LHCN-M2 (cell line): ENCODE results near the gene CNTRL. TPM values are rescaled to one million over a fixed set of nuclear protein-coding genes. Genes with fewer than 3 reads are reported as not detected.
A peak's percentile ranks its signal among the peaks of the same experiment; 100 is the strongest.
"Not testable (repeated sequence)": the region's sequence is repeated elsewhere in the genome, so short reads cannot be mapped to it uniquely, and the experiment has no call there.

ENCODE experiments used
- DNase-seq: peaks from one replicate; pipeline ENCODE4 v3.0.0-alpha.2; 2012; ENCODE audit warnings: low read depth
- total RNA-seq: library from RNA; depleted of rRNA; stranded (reverse); fragments of >200 nt; gene quantifications from 2 replicates; pipeline ENCODE4 v1.2.3, GENCODE V29; 2014

Gene CNTRL
- total RNA-seq, 1 experiment from 2014 or later: 13.5 TPM

DNA sequence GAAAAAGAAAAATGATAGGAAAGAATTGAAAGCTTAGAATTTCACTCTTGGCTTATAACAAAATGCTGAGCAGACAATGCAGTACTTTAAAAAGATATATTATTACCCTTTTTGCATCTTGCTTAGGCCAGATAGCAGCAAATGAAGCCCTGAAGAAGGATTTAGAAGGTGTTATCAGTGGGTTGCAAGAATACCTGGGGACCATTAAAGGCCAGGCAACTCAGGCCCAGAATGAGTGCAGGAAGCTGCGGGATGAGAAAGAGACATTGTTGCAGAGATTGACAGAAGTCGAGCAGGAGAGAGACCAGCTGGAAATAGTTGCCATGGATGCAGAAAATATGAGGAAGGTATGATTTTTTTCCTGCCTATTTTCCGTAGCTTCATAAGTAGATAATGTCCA lies 50.8 kb downstream of the CNTRL start:
- no peak for DNase-seq

DNA sequence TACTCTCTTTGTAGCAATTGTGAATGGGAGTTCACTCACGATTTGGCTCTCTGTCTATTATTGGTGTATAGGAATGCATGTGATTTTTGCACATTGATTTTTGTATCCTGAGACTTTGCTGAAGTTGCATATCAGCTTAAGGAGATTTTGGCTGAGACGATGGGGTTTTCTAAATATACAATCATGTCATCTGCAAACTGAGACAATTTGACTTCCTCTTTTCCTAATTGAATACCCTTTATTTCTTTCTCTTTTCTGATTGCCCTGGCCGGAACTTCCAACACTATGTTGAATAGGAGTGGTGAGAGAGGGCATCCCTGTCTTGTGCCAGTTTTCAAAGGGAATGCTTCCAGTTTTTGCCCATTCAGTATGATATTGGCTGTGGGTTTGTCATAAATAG lies 54.6 kb downstream of the CNTRL start:
- not testable (repeated sequence) for DNase-seq

DNA sequence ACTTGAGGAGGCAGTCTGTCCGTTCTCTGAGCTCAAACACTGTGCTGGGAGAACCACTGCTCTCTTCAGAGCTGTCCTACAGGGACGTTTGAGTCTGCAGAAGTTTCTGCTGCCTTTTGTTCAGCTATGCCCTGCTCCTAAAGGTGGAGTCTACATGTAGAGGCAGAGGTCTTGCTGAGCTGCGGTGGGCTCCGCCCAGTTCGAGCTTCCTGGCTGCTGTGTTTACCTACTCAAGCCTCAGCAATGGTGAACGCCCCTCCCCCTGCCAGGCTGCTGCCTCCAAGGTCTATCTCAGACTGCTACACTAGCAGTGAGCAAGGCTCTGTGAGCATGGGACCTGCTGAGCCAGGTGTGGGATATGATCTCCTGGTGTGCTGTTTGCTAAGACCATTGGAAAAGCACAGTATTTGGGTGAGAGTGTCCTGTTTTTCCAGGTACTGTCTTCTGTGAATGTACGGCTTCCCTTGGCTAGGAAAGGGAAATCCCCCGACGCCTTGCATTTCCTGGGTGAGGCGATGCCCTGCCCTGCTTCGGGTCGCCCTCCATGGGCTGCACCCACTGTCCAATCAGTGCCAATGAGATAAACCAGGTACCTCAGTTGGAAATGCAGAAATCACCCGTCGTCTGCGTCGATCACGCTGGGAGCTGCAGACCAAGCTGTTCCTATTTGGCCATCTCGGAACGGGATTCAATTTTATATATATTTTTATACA lies 58.5 kb downstream of the CNTRL start:
- no peak for DNase-seq

DNA sequence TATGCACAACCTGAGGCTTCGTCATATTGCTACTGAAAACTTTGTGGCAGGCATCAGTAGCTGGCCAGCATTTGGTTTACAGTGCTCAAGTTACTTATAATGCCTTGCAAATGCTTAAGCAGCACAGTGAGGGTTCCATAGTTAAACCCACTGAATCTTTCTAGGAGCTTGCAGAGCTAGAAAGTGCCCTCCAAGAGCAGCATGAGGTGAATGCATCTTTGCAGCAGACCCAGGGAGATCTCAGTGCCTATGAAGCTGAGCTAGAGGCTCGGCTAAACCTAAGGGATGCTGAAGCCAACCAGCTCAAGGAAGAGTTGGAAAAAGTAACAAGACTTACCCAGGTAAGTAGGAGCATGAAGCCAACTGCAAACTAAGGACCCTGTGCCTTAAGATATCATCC lies 60.9 kb downstream of the CNTRL start:
- no peak for DNase-seq

DNA sequence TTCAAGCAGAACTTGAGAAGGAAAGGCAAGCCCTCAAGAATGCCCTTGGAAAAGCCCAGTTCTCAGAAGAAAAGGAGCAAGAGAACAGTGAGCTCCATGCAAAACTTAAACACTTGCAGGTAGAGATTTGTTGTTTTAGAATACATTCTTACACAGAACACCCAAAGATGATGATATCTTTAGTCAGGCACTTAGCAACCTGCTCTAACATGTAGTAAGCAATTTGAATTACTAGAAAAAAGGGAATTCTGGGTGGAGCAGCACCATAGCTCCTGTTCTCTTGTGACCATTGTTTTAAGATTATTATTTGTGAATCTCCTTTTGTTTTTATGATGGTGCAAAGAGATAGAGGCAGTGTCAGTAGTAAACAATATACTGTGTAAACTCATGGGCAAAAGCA lies 63.8 kb downstream of the CNTRL start:
- DNase-seq: no peak

DNA sequence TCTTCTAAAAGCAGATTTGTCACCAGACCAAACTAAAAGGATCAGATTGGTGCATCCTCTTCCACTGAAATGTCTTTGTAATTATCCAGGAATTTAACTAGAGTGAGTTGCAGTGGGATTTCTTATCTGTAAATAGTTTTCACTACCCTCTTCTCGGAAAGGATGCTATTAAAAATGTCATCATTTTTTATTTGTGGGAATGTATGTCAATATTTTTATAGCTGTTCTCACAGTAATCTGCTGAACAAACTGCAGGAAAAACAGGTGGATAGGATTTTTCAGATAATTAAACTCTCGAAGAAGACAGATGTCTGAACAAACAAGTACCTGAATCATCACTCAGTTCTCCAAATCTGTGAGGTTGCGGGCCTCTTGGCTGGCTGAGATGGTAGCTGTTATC lies 64.2 kb downstream of the CNTRL start:
- DNase-seq: peak; percentile 37

DNA sequence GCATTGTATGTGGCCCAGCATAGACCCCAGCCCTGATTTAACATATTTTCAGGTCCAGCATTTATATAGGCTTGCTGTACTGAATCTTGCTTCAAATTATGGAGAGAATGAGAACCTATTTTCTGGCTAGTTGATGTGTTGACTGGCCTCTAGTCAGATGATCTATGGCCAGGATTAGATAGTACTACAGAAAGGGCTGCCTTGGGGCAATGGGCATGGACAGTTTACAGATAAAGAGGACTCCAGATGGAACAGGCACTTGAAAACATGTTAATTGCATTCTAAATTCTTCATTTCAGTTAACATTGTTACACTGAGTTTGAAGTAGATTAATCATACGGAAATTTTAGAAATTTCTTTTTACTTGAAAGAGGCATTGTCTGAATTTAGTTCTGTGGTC lies 65.4 kb downstream of the CNTRL start:
- DNase-seq: no peak

DNA sequence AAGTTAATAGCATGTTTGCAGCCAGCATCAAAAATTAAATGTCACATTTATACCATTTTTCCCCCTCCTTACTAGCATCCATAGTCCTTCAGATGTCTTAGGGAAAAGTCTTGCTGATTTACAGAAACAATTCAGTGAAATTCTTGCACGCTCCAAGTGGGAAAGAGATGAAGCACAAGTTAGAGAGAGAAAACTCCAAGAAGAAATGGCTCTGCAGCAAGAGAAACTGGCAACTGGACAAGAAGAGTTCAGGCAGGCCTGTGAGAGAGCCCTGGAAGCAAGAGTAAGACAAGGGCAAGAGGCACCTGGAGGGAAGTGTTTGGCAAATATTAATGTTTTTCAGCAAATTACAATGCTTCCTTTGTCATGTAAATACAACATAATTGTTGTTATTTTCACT lies 66.6 kb downstream of the CNTRL start:
- no peak for DNase-seq

DNA sequence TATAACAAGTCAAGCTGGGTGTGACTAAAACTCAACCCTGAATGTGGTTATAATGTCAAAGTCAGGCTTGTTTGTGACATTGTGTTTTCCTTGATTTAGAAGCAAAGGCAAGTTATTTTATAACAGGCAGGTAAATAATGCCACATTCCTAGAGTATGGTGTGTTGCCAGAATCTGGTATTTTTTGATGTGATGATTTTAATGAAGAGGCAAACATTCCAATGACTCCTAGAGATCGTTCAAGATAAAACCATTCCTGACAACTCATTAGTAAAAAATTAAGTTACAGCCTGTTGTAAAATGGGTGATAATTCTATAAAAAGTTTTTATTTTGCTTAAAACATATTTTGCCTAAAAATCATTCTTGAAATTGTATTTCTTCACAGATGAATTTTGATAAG lies 67.0 kb downstream of the CNTRL start:
- no peak for DNase-seq

DNA sequence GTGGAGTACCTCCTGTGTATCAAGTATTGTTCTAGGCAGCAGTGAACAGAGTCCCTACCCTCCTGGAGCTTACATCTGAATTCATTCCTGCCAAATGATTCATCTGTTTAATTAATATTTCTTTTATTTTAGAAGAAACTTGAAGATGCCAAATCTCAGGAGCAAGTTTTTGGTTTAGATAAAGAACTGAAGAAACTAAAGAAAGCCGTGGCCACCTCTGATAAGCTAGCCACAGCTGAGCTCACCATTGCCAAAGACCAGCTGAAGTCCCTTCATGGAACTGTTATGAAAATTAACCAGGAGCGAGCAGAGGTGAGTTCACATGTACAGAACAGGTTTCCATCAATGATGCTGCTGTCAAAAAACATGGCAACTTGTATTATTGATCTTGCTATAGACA lies 69.0 kb downstream of the CNTRL start:
- no peak for DNase-seq

DNA sequence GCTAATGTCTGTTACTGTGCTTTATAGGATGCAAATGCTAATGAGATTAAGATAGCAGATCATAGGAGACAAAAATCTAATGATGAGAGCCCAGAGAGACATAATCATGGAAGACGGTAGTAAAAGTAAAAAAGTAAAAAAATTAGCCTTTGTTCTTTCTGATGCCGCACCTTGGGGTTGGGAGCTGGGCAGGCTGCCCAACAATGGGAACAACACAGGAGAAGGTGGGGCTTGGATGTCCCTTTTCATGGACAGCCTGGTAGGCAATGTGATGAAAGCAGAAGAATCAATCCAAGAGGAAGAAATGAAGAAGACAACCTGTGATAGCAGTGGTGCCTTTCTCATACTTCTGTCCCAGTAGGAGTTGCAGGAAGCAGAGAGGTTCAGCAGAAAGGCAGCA lies 69.7 kb downstream of the CNTRL start:
- no peak for DNase-seq

DNA sequence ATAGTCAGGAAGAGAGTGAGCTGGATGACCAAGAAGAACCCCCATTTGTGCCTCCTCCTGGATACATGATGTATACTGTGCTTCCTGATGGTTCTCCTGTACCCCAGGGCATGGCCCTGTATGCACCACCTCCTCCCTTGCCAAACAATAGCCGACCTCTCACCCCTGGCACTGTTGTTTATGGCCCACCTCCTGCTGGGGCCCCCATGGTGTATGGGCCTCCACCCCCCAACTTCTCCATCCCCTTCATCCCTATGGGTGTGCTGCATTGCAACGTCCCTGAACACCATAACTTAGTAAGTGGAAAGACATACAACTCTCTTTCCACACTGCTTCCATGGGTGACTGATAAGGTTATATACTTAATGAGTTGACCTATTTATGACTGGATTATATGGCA lies 75.4 kb downstream of the CNTRL start:
- no peak for DNase-seq

DNA sequence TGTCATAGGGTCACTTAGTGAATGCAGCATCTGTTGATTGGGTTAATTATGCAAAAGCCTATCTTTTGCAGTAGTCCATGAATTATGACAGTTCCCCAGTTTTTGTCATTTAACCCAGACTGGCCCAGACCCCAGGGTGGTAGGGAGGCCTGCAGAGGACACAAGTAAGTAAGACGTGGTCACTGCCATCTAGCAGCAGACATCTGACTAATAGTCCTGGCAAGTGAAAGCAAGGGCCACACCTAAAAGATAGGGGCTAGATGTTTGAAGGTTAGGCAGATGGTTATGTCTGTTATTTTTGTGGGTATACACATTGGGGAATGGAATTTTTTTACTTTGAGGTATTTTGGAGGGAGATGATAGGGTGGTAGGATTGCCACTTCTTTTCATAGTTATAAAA lies 78.9 kb downstream of the CNTRL start:
- peak; percentile 3 for DNase-seq

DNA sequence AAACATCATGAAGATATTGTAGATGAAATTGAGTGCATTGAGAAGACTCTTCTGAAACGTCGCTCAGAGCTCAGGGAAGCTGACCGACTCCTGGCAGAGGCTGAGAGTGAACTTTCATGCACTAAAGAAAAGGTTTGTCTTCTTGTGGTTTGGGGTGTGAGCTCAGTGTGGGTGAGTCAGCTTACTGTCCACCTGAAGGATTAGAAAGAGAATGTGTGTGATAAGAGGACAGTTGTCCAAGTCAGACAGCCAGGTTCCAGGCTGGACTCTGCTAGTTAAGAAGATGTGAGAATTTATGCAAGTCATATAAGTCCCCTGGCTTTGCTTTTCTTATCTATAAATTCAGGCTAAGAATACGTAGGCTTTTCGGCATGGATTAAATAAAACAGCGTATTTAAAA lies 80.0 kb downstream of the CNTRL start:
- DNase-seq: peak; percentile 6

DNA sequence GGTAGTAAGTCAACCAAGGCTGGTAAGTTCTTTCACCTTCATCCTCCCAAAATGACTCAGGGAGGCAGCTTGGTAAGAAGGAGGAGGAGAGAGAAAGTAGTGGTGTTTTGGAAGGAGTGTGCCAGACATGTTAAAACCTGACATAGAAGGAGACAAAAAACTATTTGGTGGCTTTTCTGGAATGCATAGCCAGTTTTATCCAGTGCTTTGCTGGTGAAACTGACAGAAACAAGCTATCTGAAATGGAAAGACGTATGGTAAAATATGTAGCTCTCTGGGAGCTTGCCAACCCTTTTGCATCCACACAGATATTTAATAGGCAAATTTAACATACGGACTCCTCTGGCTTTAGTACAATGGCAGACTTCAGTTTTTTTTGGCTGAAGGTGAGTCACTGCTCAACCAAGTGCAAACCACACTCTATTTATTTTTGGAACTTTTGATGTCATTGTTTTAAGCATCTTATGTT lies 81.5 kb downstream of the CNTRL start:
- DNase-seq: peak; percentile 71

DNA sequence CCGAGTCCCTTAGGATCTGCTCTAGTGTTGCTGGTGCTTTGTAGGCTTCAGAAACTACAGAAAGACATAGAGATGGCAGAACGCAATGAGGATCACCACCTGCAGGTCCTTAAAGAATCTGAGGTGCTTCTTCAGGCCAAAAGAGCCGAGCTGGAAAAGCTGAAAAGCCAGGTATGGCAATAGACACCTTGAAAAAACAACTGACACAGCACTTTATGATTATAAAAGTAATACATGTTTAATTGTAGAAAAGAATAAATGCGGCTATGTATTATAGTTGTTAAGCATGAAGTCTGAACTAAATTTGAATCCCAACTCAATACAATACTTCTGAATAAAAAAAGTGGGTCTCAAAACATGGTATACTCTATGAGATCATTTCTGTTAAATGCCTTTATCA lies 83.2 kb downstream of the CNTRL start:
- DNase-seq: no peak

DNA sequence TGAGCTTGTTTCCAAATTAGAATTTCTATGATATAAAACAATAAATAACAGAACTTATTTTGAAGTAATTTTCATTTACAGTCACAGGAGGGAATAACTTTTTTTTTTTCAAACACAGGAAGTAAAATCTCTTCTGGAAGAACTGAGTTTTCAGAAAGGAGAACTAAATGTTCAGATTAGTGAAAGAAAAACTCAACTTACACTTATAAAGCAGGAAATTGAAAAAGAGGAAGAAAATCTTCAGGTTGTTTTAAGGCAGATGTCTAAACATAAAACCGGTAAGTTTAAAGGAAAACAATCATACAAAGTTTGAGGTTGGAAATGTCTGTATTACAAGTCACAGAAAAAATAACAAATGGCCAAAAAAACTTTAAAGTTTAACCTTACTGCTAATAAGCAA lies 85.3 kb downstream of the CNTRL start:
- no peak for DNase-seq

DNA sequence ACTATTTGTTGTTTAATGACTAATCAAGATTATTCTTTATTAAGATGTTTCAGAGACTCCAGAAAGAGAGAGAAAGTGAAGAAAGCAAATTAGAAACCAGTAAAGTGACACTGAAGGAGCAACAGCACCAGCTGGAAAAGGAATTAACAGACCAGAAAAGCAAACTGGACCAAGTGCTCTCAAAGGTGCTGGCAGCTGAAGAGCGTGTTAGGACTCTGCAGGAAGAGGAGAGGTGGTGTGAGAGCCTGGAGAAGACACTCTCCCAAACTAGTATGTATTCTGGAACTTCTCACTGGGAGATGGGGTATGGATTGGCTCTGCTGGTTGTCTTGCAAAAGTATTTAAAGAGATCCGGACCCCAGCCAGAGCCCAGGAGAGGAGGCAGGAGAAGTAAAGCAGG lies 93.3 kb downstream of the CNTRL start:
- no peak for DNase-seq

DNA sequence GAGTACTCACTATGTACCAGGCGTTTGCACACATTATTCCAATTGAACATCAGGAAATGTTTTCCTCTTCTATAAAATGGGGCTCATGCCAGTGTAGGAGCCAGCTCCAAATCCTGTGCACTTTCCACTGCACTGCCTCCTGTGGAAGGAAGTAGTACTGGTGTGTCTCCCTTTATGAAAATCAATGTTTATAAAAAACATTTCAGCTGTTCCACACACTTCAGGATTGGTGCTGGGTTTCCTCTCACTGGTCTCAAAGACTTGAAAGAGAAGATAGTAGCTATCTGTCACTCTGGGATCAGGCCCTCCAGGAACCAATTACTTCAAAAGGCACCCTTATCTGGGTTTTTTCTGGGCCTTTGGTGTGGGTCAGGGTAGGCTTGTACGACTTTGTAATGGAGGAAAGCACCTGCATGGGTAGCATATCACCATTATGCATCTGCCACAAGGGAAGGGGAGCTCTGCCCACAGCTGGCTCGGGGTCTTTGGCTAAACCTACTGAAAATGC lies 94.4 kb downstream of the CNTRL start:
- DNase-seq: peak; percentile 43

DNA sequence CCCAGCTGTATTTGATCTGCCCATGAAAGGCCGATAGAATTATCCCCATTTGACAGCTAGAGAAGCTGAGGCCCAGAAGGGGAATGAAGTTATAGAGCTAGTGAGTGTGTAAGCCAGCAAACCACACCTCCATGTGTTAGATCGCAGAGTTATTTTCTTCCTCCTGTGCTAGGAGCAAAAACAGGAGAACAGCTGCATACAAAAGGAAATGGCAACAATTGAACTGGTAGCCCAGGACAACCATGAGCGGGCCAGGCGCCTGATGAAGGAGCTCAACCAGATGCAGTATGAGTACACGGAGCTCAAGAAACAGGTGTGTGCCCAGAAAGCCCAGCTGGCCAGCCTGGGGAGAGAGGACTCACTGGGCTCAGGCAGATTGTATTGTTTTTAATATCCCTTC lies 96.5 kb downstream of the CNTRL start:
- DNase-seq: peak; percentile 54

DNA sequence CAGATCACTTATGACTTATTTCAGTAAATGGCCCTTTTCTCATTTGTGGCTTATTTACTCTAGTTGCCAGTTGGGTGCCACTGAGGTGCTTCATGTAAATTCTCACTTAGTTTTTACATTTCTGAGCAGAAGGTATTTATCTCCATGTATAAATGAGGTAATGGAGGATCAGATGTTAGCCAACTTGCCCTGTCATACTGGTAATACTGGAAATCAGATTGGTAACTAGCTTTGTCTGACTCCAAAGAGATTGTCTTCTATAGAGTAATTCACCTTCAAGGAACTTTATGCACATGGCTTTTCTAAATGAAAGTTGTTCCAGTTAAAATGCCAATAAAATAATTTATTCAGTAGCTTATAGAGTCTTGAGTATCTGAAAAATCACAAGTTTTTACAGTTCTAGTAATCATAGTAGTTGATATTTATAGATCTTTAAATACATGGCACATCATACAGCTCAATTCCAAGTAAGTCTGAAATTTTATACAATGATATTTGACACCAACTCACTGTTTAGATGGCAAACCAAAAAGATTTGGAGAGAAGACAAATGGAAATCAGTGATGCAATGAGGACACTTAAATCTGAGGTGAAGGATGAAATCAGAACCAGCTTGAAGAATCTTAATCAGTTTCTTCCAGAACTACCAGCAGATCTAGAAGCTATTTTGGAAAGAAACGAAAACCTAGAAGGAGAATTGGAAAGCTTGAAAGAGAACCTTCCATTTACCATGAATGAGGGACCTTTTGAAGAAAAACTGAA lies 98.2 kb downstream of the CNTRL start:
- DNase-seq: no peak

DNA sequence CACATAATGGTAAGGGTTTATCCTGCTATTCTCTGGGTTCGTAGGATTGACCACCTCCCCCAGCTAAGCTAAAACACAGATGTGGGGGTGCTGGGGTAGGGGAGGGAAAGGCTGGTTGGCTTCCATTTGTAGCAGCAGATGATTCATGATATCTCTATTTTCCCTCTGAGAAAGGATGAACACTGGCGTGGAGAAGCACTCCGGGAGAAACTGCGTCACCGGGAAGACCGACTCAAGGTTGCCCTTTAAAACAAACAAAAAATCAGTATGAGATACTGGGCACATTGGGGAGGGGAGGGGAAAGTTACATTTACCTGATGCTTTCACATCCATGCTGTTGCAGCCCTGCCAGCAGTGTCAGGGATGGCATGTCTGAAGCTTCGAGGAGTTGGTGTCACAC lies 98.7 kb downstream of the CNTRL start:
- no peak for DNase-seq
